Measurements from ENCODE around the gene KPNA6. TPM values are rescaled to one million over a fixed set of nuclear protein-coding genes. Genes with fewer than 3 reads are reported as not detected.

Gene KPNA6
- total RNA-seq, 1 experiment from 2014 or later = 104 TPM

DNA sequence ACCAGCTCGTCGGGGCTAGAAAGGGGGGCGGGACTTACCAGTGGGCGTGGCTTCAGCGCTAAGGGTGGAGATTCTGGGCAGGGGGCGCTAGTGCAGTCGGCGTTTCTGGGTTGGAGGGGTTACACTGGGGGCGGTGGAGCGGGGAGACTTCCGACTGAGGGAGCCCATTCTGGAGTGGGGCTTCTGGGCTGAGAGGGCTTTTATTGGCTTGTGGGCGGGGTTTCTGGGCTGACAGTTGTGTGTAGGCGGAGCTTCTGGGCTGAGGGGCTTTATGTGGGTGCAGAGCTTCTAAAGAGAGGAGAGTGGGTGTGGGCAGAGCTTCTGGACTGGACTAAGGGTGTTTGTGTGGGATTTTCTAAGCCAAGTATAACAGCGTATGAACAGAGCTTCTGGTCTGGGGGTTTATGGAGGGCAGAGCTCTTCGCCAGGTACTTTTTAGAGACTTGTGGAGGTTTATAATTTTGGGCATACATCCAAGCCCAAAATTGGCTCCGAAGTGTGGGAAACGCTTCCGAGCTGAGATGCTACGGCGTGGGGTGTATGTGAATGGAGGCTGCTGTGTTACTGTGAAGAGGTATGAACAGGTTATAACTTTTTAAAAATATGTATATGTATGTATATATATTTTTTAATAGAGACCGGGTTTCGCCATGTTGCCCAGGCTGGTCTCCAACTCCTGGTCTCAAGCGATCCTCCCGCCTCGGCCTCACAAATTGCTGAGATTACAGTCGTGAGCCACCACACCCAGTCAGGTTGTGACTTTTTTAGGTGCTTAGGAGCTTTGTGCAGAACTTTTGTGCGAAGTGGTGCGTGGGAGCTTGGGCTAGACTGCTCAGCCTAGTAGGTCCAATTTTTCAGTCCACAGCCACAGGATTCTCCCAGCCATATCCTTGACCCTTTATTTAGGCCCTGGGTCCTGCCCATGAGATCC lies 34.3 kb upstream of the KPNA6 start:
- peak overlapping the region; percentile 90 for H3K27ac Mint-ChIP-seq
- H3K4me3 Mint-ChIP-seq = peak overlapping the region; percentile 77
- CTCF ChIA-PET = interaction anchor here (0.6 to 3.0 kb wide), 51 partner anchors 9 to 1398 kb away, joined by 3 to 76 read pairs (median 5); partner anchors contain the start of genes CCDC28B, IQCC, KHDRBS1 and KPNA6
- DNase-seq (ENCODE audit: low spot score) = peak; percentile 99
- H3K36me3 Mint-ChIP-seq = peaks cover 17% of the 10 kb centered on the region
- peak; percentile 65; the same call in 1 of the 2 replicates for TF ChIP-seq SP1 (CRISPR knock-in tag; conservative IDR thresholded peaks at IDR 0.05)
- peak; percentile 4; the same call in 1 of the 2 replicates for TF ChIP-seq ZNF281 (CRISPR knock-in tag; IDR thresholded peaks at IDR 0.05)
- no peak for TF ChIP-seq ETV6 (CRISPR knock-in tag; IDR thresholded peaks at IDR 0.05)
- no peak for TF ChIP-seq NFYB (CRISPR knock-in tag; conservative IDR thresholded peaks at IDR 0.05; ENCODE audit: low read depth)
- H3K4me1 Mint-ChIP-seq = peaks cover 20% of the 10 kb centered on the region
- peak; percentile 86 for ATAC-seq
- no peaks in the 10 kb centered on the region; the same call in 1 of the 2 replicates for H3K27me3 Mint-ChIP-seq (ENCODE audit: low read depth)
- H3K9me3 Mint-ChIP-seq = no peaks in the 10 kb centered on the region
- POLR2A ChIA-PET = interaction anchor here (0.6 to 2.5 kb wide), 21 partner anchors 10 to 1423 kb away, joined by 3 to 34 read pairs (median 5); partner anchors contain the start of genes CCDC28B, KPNA6, MARCKSL1 and PTP4A2

- H3K36me3 Mint-ChIP-seq = peaks cover 28% of the 10 kb centered on the region
Measured at GRCh38 chr1:32074841-32075240, 33.0 kb upstream of the KPNA6 start.

More at GRCh38 chr1:32074841-32075240, 33.0 kb upstream of the KPNA6 start:
- no peak for DNase-seq (ENCODE audit: low spot score)
- ATAC-seq = no peak
- TF ChIP-seq ZNF416 (CRISPR knock-in tag; IDR thresholded peaks at IDR 0.05) (no peak), RORB (CRISPR knock-in tag; IDR thresholded peaks at IDR 0.05) (no peak), ATF6 (CRISPR knock-in tag; IDR thresholded peaks at IDR 0.05) (no peak), GTF2I (CRISPR knock-in tag; conservative IDR thresholded peaks at IDR 0.05) (no peak), ZNF138 (CRISPR knock-in tag; conservative IDR thresholded peaks at IDR 0.05) (no peak), TEAD4 (CRISPR knock-in tag; IDR thresholded peaks at IDR 0.05) (no peak), ZMAT4 (CRISPR knock-in tag; IDR thresholded peaks at IDR 0.05) (no peak), NFATC4 (CRISPR knock-in tag; IDR thresholded peaks at IDR 0.05) (no peak), ZNF396 (CRISPR knock-in tag; IDR thresholded peaks at IDR 0.05; ENCODE audit: borderline replicate concordance) (no peak), TP53 (CRISPR knock-in tag; IDR thresholded peaks at IDR 0.05) (no peak), USF1 (CRISPR knock-in tag; IDR thresholded peaks at IDR 0.05) (no peak), SMAD3 (CRISPR knock-in tag; IDR thresholded peaks at IDR 0.05; ENCODE audit: borderline replicate concordance) (no peak), TEAD1 (CRISPR knock-in tag; IDR thresholded peaks at IDR 0.05) (no peak)
- TF ChIP-seq, protein P1, sequence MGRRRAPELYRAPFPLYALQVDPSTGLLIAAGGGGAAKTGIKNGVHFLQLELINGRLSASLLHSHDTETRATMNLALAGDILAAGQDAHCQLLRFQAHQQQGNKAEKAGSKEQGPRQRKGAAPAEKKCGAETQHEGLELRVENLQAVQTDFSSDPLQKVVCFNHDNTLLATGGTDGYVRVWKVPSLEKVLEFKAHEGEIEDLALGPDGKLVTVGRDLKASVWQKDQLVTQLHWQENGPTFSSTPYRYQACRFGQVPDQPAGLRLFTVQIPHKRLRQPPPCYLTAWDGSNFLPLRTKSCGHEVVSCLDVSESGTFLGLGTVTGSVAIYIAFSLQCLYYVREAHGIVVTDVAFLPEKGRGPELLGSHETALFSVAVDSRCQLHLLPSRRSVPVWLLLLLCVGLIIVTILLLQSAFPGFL (CRISPR knock-in tag; IDR thresholded peaks at IDR 0.05; ENCODE audit: borderline replicate concordance) = no peak
- TF ChIP-seq, protein P2, sequence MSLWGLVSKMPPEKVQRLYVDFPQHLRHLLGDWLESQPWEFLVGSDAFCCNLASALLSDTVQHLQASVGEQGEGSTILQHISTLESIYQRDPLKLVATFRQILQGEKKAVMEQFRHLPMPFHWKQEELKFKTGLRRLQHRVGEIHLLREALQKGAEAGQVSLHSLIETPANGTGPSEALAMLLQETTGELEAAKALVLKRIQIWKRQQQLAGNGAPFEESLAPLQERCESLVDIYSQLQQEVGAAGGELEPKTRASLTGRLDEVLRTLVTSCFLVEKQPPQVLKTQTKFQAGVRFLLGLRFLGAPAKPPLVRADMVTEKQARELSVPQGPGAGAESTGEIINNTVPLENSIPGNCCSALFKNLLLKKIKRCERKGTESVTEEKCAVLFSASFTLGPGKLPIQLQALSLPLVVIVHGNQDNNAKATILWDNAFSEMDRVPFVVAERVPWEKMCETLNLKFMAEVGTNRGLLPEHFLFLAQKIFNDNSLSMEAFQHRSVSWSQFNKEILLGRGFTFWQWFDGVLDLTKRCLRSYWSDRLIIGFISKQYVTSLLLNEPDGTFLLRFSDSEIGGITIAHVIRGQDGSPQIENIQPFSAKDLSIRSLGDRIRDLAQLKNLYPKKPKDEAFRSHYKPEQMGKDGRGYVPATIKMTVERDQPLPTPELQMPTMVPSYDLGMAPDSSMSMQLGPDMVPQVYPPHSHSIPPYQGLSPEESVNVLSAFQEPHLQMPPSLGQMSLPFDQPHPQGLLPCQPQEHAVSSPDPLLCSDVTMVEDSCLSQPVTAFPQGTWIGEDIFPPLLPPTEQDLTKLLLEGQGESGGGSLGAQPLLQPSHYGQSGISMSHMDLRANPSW (CRISPR knock-in tag; conservative IDR thresholded peaks at IDR 0.05; ENCODE audit: low read depth) = no peak
- no peak overlapping the region for H3K4me3 Mint-ChIP-seq
- H3K4me1 Mint-ChIP-seq = peaks cover 11% of the 10 kb centered on the region
- ChIA-PET POLR2A (interaction anchor here (0.6 kb wide), 1 partner anchor 19 kb away, joined by 4 read pairs; no protein-coding TSS in a partner anchor), CTCF (interaction anchor here (0.6 to 1.5 kb wide), 3 partner anchors 29 to 70 kb away, joined by 3 to 5 read pairs (median 5); partner anchors contain the start of gene KPNA6)
- no peaks in the 10 kb centered on the region for H3K9me3 Mint-ChIP-seq
- no peak overlapping the region for H3K27ac Mint-ChIP-seq
- H3K27me3 Mint-ChIP-seq (ENCODE audit: low read depth) = no peaks in the 10 kb centered on the region; the same call in 1 of the 2 replicates

Measured in WTC11 (cell line).